Measurements from ENCODE around the gene PCLO.
"Not testable (repeated sequence)": the region's sequence is repeated elsewhere in the genome, so short reads cannot be mapped to it uniquely, and the experiment has no call there.

Gene PCLO

GRCh38 chr7:83040484-83040883 lies 122.2 kb downstream of the PCLO start:
- DNase-seq: no peak

GRCh38 chr7:83038787-83039186 lies 123.9 kb downstream of the PCLO start:
- DNase-seq: no peak

GRCh38 chr7:83036721-83037380 lies 125.8 kb downstream of the PCLO start:
- DNase-seq: no peak

GRCh38 chr7:83036130-83036529 lies 126.6 kb downstream of the PCLO start:
- no peak for DNase-seq

GRCh38 chr7:83032195-83032594 lies 130.5 kb downstream of the PCLO start:
- no peak for DNase-seq

- not testable (repeated sequence) for DNase-seq
Observed at GRCh38 chr7:83023817-83024665, 138.6 kb downstream of the PCLO start.

GRCh38 chr7:83021032-83021431 lies 141.7 kb downstream of the PCLO start:
- DNase-seq: no peak

GRCh38 chr7:83020161-83020560 lies 142.5 kb downstream of the PCLO start:
- DNase-seq: no peak

- DNase-seq: no peak
Observed at GRCh38 chr7:83015916-83016315, 146.8 kb downstream of the PCLO start.

- no peak for DNase-seq
Observed at GRCh38 chr7:83014546-83014945, 148.1 kb downstream of the PCLO start.

GRCh38 chr7:83011954-83012353 lies 150.7 kb downstream of the PCLO start:
- DNase-seq: no peak

GRCh38 chr7:83005410-83005809 lies 157.3 kb downstream of the PCLO start:
- no peak for DNase-seq

- DNase-seq: no peak
Observed at GRCh38 chr7:83001362-83002040, 161.2 kb downstream of the PCLO start.

- DNase-seq: no peak
Observed at GRCh38 chr7:82998436-82998835, 164.2 kb downstream of the PCLO start.

GRCh38 chr7:82985144-82985802 lies 177.4 kb downstream of the PCLO start:
- DNase-seq: peak in 1 of 2 experiments; percentile 56

- DNase-seq: no peak
Observed at GRCh38 chr7:82980130-82980788, 182.4 kb downstream of the PCLO start.

- DNase-seq: no peak
Observed at GRCh38 chr7:82975811-82976468, 186.7 kb downstream of the PCLO start.

GRCh38 chr7:82972135-82972534 lies 190.5 kb downstream of the PCLO start:
- no peak for DNase-seq

GRCh38 chr7:82965088-82966036 lies 197.3 kb downstream of the PCLO start:
- no peak for DNase-seq

- DNase-seq: no peak
Observed at GRCh38 chr7:82964150-82964882, 198.4 kb downstream of the PCLO start.
